Measurements from ENCODE around the gene LSM4. TPM values are rescaled to one million over a fixed set of nuclear protein-coding genes. Genes with fewer than 3 reads are reported as not detected.

LSM4 gene
- total and polyA plus RNA-seq, 10 of the 15 experiments (the other 5 are each of a cell fraction or from before 2014, with no cell fraction given), result 12.6 to 652 (median 217) TPM

DNA sequence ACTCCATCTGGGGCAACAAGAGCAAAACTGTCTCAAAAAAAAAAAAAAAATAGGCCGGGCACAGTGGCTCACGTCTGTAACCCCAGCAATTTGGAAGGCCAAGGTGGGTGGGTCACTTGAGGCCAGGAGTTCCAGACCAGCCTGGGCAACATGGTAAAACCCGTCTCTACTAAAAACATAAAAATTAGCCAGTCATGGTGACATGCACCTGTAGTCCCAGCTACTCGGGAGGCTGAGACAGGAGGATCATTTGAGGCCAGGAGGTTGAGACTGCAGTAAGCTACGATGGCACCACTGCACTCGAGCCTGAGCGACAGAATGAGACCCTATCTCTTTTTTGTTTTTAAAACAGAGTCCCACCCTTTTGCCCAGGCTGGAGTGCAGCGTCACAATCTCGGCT lies 52.5 kb downstream of the LSM4 start:
- H3K79me2 ChIP-seq (ENCODE audit: control insufficient read depth, insufficient read depth, low read length), result no peaks in the 10 kb centered on the region
- H3K9ac ChIP-seq (ENCODE audit: control insufficient read depth, insufficient read depth, low read length), result no peak overlapping the region
- no peaks in the 10 kb centered on the region for H3K27me3 ChIP-seq (replicated peaks in 1 of 2; ENCODE audit: control insufficient read depth in 2 of 2, insufficient read depth in 2 of 2, low read length in 1 of 2)
- no peaks in the 10 kb centered on the region for H4K20me1 ChIP-seq (ENCODE audit: control insufficient read depth, insufficient read depth)
- no peak overlapping the region for H2AFZ ChIP-seq (ENCODE audit: control insufficient read depth, low read depth, low read length)
- in situ Hi-C loops (cut with MboI), result no loop called here
- WGBS (ENCODE audit: insufficient coverage, insufficient replicate concordance, low lambda C conversion rate, missing lambda C conversion rate), result 69% methylated on average over 9 of the region's 9 CpGs
- no peaks in the 10 kb centered on the region for H3K4me1 ChIP-seq (ENCODE audit: control insufficient read depth, insufficient read depth, low read length)
- ChIA-PET SMC1A (ENCODE audit: uncharacterized antibody, unreplicated experiment) (interaction anchor here (1.8 to 2.6 kb wide), 2 partner anchors 9 to 59 kb away, joined by 5 to 9 read pairs; no protein-coding TSS in a partner anchor), RAD21 (ENCODE audit: unreplicated experiment) (interaction anchor here (1.0 to 1.6 kb wide), 3 partner anchors 9 to 84 kb away, joined by 3 to 4 read pairs (median 4); no protein-coding TSS in a partner anchor), CTCF (interaction anchor here (0.6 to 14.1 kb wide), 5 partner anchors 9 to 79 kb away, joined by 3 to 516 read pairs (median 6); partner anchors contain the start of gene LSM4), POLR2A (interaction anchor here (0.6 to 0.7 kb wide), 3 partner anchors 9 to 61 kb away, joined by 3 to 4 read pairs (median 3); no protein-coding TSS in a partner anchor)
- H3K27ac ChIP-seq (ENCODE audit: control insufficient read depth, insufficient read depth), result no peak overlapping the region
- no peak for DNase-seq (ENCODE audit: low read depth, low spot score)
- H3K4me3 ChIP-seq, result no peak overlapping the region
- intact Hi-C loops (cut with micrococcal nuclease; ENCODE audit: unreplicated experiment), result no loop called here
- ATAC-seq, result no peak
- no peaks in the 10 kb centered on the region for H3K9me3 ChIP-seq (replicated peaks; ENCODE audit: control insufficient read depth, insufficient read depth, low read length)
- no TSS peak for BruUV-seq (replicated peaks)
- no peaks in the 10 kb centered on the region for H3K36me3 ChIP-seq (ENCODE audit: control insufficient read depth in 2 of 2, insufficient read depth in 2 of 2, low read length in 1 of 2)
- no peak for FAIRE-seq
- no peak overlapping the region for H3K4me2 ChIP-seq (ENCODE audit: control insufficient read depth, insufficient read depth)
- TF ChIP-seq ELK1 (IDR thresholded peaks at IDR 0.05; ENCODE audit: low read depth, low read length), result no peak
- TF ChIP-seq MLLT1 (IDR thresholded peaks at IDR 0.05), result no peak
- TF ChIP-seq RELB (IDR thresholded peaks at IDR 0.05; ENCODE audit: low read depth), result no peak
- TF ChIP-seq BCL11A (IDR thresholded peaks at IDR 0.05; ENCODE audit: low read depth, low read length), result no peak
- TF ChIP-seq ZZZ3 (IDR thresholded peaks at IDR 0.05; ENCODE audit: control insufficient read depth, insufficient read length, low read depth), result no peak
- no peak for TF ChIP-seq HCFC1 (IDR thresholded peaks at IDR 0.05; ENCODE audit: low read length)
- no peak for TF ChIP-seq IRF4 (IDR thresholded peaks at IDR 0.05; ENCODE audit: low read depth, low read length)
- no peak for TF ChIP-seq ZNF622 (IDR thresholded peaks at IDR 0.05)
- TF ChIP-seq LARP7 (IDR thresholded peaks at IDR 0.05), result no peak
- TF ChIP-seq, protein P1, sequence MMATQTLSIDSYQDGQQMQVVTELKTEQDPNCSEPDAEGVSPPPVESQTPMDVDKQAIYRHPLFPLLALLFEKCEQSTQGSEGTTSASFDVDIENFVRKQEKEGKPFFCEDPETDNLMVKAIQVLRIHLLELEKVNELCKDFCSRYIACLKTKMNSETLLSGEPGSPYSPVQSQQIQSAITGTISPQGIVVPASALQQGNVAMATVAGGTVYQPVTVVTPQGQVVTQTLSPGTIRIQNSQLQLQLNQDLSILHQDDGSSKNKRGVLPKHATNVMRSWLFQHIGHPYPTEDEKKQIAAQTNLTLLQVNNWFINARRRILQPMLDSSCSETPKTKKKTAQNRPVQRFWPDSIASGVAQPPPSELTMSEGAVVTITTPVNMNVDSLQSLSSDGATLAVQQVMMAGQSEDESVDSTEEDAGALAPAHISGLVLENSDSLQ (IDR thresholded peaks at IDR 0.05), result no peak
- no peak for TF ChIP-seq E2F8 (IDR thresholded peaks at IDR 0.05; ENCODE audit: low read depth, partially characterized antibody)
- TF ChIP-seq, protein P2, sequence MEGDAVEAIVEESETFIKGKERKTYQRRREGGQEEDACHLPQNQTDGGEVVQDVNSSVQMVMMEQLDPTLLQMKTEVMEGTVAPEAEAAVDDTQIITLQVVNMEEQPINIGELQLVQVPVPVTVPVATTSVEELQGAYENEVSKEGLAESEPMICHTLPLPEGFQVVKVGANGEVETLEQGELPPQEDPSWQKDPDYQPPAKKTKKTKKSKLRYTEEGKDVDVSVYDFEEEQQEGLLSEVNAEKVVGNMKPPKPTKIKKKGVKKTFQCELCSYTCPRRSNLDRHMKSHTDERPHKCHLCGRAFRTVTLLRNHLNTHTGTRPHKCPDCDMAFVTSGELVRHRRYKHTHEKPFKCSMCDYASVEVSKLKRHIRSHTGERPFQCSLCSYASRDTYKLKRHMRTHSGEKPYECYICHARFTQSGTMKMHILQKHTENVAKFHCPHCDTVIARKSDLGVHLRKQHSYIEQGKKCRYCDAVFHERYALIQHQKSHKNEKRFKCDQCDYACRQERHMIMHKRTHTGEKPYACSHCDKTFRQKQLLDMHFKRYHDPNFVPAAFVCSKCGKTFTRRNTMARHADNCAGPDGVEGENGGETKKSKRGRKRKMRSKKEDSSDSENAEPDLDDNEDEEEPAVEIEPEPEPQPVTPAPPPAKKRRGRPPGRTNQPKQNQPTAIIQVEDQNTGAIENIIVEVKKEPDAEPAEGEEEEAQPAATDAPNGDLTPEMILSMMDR (IDR thresholded peaks at IDR 0.05 in 2 of 3, conservative IDR thresholded peaks at IDR 0.05 in 1 of 3; ENCODE audit: control insufficient read depth in 2 of 3, extremely low read depth in 1 of 3, insufficient read depth in 1 of 3, low read depth in 3 of 3, low read length in 3 of 3), result no peak
- TF ChIP-seq ZBED1 (IDR thresholded peaks at IDR 0.05; ENCODE audit: borderline replicate concordance), result no peak
